Stimulated activated naive CD4-positive, alpha-beta T cell (primary cell): ENCODE data around the gene CPT1C.

Source experiments
- DNase-seq, 6 experiments: peaks; one replicate each; lab custom pipeline; 2025; lab: John Stamatoyannopoulos, UW

Gene CPT1C

DNA sequence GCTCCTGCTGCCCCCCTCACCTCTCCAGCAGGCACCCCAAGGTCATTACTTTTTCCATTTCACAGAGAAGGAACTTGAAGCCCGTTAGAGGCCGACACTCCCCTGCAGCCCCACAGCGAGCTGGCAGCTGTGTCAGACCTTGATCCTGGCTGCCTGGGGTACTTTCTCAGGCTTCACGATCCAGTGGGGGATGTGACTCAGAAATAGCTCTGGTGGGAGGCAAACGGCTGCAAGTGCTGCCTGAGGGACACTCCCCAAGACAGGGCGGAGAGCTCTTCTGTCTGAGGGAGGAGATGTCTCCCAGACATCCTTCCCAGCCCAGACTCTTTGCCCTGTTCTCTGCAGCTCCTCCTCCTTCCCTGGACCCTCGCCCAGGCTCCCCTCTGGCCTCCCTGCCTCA, 67.4 kb downstream of the CPT1C start:
- DNase-seq: no peak

DNA sequence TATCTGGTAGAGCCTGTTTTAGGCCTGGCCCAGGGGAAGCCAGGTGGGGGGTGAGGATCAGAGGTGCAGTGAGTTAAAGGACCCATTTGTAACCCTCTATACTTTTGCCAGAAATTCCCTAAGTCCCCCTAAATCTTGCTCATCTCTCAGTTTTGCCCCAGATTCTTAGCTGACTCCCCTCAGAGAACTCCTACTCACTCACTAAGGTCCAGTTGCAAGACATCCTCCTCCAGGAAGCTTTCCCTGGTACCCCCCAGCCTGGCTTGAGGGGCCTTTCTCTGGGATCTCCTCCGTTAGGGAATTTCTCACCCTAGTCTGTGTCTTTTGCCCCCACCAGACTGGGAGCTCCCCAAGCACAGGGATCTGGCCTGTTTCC, 70.3 kb downstream of the CPT1C start:
- DNase-seq: no peak

DNA sequence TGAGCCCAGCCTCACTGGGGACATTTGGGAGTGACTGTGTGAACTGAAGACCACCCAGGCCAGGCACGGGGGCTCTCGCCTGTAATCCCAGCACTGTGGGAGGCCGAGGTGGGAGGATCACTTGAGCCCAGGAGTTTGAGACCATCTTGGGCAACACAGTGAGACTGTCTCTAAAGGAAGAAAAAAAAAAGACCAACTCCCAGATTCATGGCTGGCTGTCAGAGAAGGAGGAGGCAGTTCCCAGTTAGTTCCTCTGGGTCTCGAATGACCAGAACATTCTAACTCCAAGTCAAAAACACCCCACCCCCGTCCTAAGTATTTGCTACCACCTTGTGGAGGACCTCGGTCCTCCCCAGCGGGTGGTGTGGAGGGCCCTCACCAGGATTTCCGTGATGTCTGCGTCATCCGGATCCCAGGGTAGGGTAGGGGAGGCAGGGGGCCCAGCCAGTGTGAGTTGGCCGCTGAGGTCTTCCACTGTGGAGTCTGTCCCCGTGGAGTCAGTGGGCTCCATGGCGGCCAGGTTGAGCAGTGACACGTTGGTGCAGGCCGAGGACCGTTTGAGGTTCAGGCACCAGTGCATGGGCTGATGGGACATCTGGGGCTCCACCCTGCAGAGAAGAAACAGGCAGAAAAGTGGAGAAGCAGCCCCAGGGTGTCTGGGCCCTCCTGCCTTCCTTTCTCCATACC, 70.9 kb downstream of the CPT1C start:
- DNase-seq: peak in 2 of 6 experiments; percentile 4 to 8

GRCh38 chr19:49763230-49763629, 72.3 kb downstream of the CPT1C start, which contains the start of gene TSKS:
Gene TSKS (minus strand): TSS chr19:49763306. CDS start chr19:49763247, 59 bp downstream.
- DNase-seq: no peak
